Activated naive CD4-positive, alpha-beta T cell treated with anti-CD3 and anti-CD28 coated beads for 36 hours (primary cell): ENCODE measurements around the gene STX1B. TPM values are rescaled to one million over a fixed set of nuclear protein-coding genes. Genes with fewer than 3 reads are reported as not detected.

Source experiments
- CTCF ChIA-PET: fragments of 350-600 bp; sonication (Branson Sonifier 250); formaldehyde crosslinking; loops from one replicate; lab custom pipeline; 2021; ENCODE audit warnings: antibody characterized with exemption; lab: Charles Lee
- DNase-seq: peaks from one replicate; pipeline ENCODE4 v3.0.0-alpha.2; 2020
- H3K27ac Mint-ChIP-seq: one replicate; pipeline ENCODE4 v1.8.0; 2021; ENCODE audit warnings: mild to moderate bottlenecking, mixed read lengths
- H3K27me3 Mint-ChIP-seq: one replicate; pipeline ENCODE4 v1.8.0; 2021; ENCODE audit warnings: low read depth, mixed read lengths
- H3K36me3 Mint-ChIP-seq: one replicate; pipeline ENCODE4 v1.8.0; 2021; ENCODE audit warnings: low read depth, mixed read lengths
- H3K4me1 Mint-ChIP-seq: one replicate; pipeline ENCODE4 v1.8.0; 2021; ENCODE audit warnings: low read depth, mixed read lengths
- H3K4me3 Mint-ChIP-seq: one replicate; pipeline ENCODE4 v1.8.0; 2021; ENCODE audit warnings: mild to moderate bottlenecking, moderate library complexity, mixed read lengths
- H3K9me3 Mint-ChIP-seq: one replicate; pipeline ENCODE4 v1.8.0; 2021; ENCODE audit warnings: mixed read lengths
- intact Hi-C: fragments of 100-400 bp; cut with micrococcal nuclease; formaldehyde crosslinking; loops from one replicate; pipeline ENCODE4 v1.15.1; 2023
- total RNA-seq, 2 experiments: library from RNA; stranded (reverse); gene quantifications; one replicate each; pipeline ENCODE4 v1.2.3, GENCODE V29; 2021

Gene STX1B
- total RNA-seq, 2 experiments from 2014 or later, result 0.69 to 0.72 TPM

GRCh38 chr16:30964574-30965226 is 45.7 kb downstream of the STX1B start:
- no peak overlapping the region for H3K4me3 Mint-ChIP-seq
- H3K4me1 Mint-ChIP-seq, result peaks cover 17% of the 10 kb centered on the region
- CTCF ChIA-PET, result interaction anchor here (1.0 to 1.4 kb wide), 2 partner anchors 11 to 479 kb away, joined by 3 to 4 read pairs; no protein-coding TSS in a partner anchor
- peaks cover 59% of the 10 kb centered on the region for H3K36me3 Mint-ChIP-seq
- no peak overlapping the region for H3K27ac Mint-ChIP-seq
- no peaks in the 10 kb centered on the region for H3K9me3 Mint-ChIP-seq
- no peaks in the 10 kb centered on the region for H3K27me3 Mint-ChIP-seq
- DNase-seq, result no peak
- intact Hi-C loops, result no loop called here

- no peak for DNase-seq
- Mint-ChIP-seq H3K36me3 (peaks cover 61% of the 10 kb centered on the region), H3K9me3 (no peaks in the 10 kb centered on the region), H3K27ac (no peak overlapping the region), H3K4me1 (peaks cover 23% of the 10 kb centered on the region), H3K27me3 (no peaks in the 10 kb centered on the region), H3K4me3 (no peak overlapping the region)
- CTCF ChIA-PET, result interaction anchor here (1.0 to 1.4 kb wide), 2 partner anchors 10 to 480 kb away, joined by 3 to 4 read pairs; no protein-coding TSS in a partner anchor
- intact Hi-C loops, result no loop called here
These were observed 46.4 kb downstream of the STX1B start for GRCh38 chr16:30963925-30964511.

DNA sequence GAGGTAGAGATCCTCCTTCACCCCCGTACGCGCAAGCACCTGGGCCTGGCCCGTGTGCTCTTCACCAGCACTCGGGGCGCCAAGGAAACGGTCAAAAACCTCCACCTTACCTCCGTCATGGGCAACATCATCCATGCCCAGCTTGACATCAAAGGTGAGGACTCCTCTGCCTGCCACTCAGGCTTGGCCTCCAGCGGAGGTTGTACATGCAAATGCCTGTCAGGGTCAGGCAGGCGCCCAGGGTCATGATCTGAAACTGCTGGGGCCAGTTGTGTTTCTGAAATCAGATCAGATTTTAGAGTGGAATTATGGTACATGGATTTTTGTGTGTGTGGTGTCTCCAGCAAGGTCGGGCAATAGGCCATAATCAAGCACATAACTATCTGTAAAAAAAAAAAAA is 49.1 kb downstream of the STX1B start:
- Mint-ChIP-seq H3K4me1 (peaks cover 31% of the 10 kb centered on the region), H3K9me3 (no peaks in the 10 kb centered on the region), H3K27ac (no peak overlapping the region), H3K27me3 (no peaks in the 10 kb centered on the region), H3K36me3 (peaks cover 47% of the 10 kb centered on the region), H3K4me3 (no peak overlapping the region)
- intact Hi-C loops, result no loop called here
- CTCF ChIA-PET, result interaction anchor here (1.1 kb wide), 1 partner anchor 8 kb away, joined by 3 read pairs; no protein-coding TSS in a partner anchor
- DNase-seq, result no peak

DNA sequence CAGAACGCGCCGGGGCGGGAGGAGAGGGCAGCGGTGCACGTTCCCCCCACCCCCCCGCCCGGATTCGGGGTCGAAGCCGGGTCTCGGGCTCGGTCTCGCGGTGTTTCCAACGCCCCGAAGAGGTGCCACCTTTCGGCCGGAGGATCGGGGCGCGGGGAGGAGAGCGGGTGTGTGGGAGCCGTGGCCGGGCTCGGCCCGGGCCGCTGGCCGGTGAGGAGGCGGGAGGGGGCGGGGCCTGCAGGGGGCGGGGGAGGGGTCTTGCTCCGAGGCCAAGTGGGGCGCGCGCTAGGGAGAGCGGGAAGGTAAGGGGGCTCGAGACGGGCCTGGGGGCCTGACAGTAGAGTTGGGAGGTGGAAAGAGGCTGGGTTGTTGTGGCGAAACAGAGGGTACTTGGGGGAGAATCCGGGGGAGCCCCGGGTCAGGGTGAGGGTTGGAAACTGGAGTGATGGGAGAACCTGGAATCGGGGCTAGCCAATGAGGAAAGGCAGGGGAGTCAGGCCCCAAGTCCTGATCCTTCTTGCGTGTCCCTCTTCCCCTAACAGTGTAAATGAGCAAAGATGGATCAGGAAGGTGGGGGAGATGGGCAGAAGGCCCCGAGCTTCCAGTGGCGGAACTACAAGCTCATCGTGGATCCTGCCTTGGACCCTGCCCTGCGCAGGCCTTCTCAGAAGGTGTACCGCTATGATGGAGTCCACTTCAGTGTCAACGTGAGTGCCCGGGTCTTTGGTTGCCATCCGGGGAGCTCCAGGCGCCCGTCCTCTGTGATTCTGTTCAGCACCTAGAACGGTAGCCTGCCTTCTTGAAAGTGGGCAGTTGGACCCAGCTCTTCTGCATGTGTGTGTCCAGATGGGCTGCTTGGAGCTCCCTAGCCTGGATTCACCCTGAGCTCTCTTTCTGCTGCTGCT is 52.0 kb downstream of the STX1B start:
- Mint-ChIP-seq H3K27ac (peak overlapping the region; percentile 71), H3K9me3 (no peaks in the 10 kb centered on the region), H3K4me3 (peak overlapping the region; percentile 87), H3K27me3 (no peaks in the 10 kb centered on the region), H3K36me3 (peaks cover 30% of the 10 kb centered on the region), H3K4me1 (peaks cover 31% of the 10 kb centered on the region)
- intact Hi-C loops, result loop anchor here (10.0 kb wide), 1 partner anchor 756 kb away; a partner anchor contains a TSS
- no peak for DNase-seq
- CTCF ChIA-PET, result interaction anchor here (0.7 to 1.7 kb wide), 2 partner anchors 16 to 171 kb away, joined by 3 read pairs; no protein-coding TSS in a partner anchor

- Mint-ChIP-seq H3K27ac (peak within 1 kb of the TSS; percentile 99), H3K4me3 (peak within 1 kb of the TSS; percentile 93), H3K36me3 (peaks cover 24% of the 10 kb centered on the region), H3K27me3 (no peaks in the 10 kb centered on the region), H3K4me1 (peaks cover 27% of the 10 kb centered on the region), H3K9me3 (no peaks in the 10 kb centered on the region)
- CTCF ChIA-PET, result interaction anchor here (0.6 to 1.7 kb wide), 2 partner anchors 15 to 18 kb away, joined by 3 read pairs; no protein-coding TSS in a partner anchor
- peak; percentile 99 for DNase-seq
- intact Hi-C loops, result loop anchor here (1.0 to 10.0 kb wide), 9 partner anchors 35 to 919 kb away; partner anchors contain the start of genes ARMC5, FUS, STX4 and VKORC1
These were observed 52.8 kb downstream of the STX1B start, which contains the start of gene SETD1A for GRCh38 chr16:30957456-30958174. Gene SETD1A, plus strand, starts transcription at chr16:30957754. Its CDS starts 978 bp downstream, at chr16:30958732.

- Mint-ChIP-seq H3K27ac (peak overlapping the region; percentile 99), H3K4me1 (peaks cover 27% of the 10 kb centered on the region), H3K36me3 (peaks cover 20% of the 10 kb centered on the region), H3K4me3 (peak overlapping the region; percentile 93), H3K9me3 (no peaks in the 10 kb centered on the region), H3K27me3 (no peaks in the 10 kb centered on the region)
- intact Hi-C loops, result loop anchor here (1.0 to 10.0 kb wide), 9 partner anchors 35 to 920 kb away; partner anchors contain the start of genes ARMC5, FUS, STX4 and VKORC1
- CTCF ChIA-PET, result interaction anchor here (0.6 to 3.9 kb wide), 2 partner anchors 15 to 17 kb away, joined by 3 to 33 read pairs; no protein-coding TSS in a partner anchor
- DNase-seq, result peak; percentile 94
These were observed 53.6 kb downstream of the STX1B start for GRCh38 chr16:30956601-30957455.

GRCh38 chr16:30954993-30955392 is 55.4 kb downstream of the STX1B start:
- no peaks in the 10 kb centered on the region for H3K27me3 Mint-ChIP-seq
- DNase-seq, result no peak
- intact Hi-C loops, result loop anchor here (10.0 kb wide), 1 partner anchor 760 kb away; a partner anchor contains a TSS
- CTCF ChIA-PET, result interaction anchor here (0.6 to 3.9 kb wide), 10 partner anchors 10 to 366 kb away, joined by 3 to 33 read pairs (median 6); no protein-coding TSS in a partner anchor
- no peaks in the 10 kb centered on the region for H3K9me3 Mint-ChIP-seq
- H3K4me3 Mint-ChIP-seq, result no peak overlapping the region
- peaks cover 8% of the 10 kb centered on the region for H3K36me3 Mint-ChIP-seq
- H3K27ac Mint-ChIP-seq, result no peak overlapping the region
- H3K4me1 Mint-ChIP-seq, result peaks cover 27% of the 10 kb centered on the region

DNA sequence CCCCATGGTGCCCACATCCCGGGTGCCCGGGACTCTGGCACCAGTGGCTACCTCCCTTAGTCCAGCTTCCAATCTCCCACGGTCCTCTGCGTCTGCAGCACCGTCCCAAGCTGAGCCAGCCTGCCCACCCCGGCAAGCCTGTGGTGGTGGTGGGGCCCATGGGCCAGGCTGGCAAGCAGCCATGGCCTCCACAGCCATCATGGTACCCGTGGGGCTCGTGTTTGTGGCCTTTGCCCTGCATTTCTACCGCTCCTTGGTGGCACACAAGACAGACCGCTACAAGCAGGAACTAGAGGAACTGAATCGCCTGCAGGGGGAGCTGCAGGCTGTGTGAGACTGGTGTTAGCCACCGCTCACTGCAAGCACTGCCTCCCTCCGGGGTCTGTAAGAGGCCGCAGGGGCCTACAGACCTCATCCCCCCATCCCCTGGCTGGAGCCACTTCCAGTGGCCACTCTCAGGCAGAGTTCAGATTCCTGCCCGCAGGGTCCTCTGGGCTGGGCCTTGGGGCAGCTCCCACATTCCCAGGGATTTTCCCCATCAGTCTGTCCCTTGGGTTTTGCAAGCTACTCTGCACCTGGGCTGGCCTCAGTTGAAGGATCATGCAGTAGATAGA is 56.8 kb downstream of the STX1B start:
- Mint-ChIP-seq H3K27ac (no peak overlapping the region), H3K36me3 (no peaks in the 10 kb centered on the region), H3K4me1 (peaks cover 19% of the 10 kb centered on the region), H3K9me3 (no peaks in the 10 kb centered on the region), H3K4me3 (no peak overlapping the region), H3K27me3 (no peaks in the 10 kb centered on the region)
- DNase-seq, result peak; percentile 71
- CTCF ChIA-PET, result interaction anchor here (0.5 to 3.9 kb wide), 17 partner anchors 11 to 524 kb away, joined by 3 to 33 read pairs (median 4); partner anchors contain the start of genes DCTPP1 and VKORC1
- intact Hi-C loops, result loop anchor here (10.0 kb wide), 1 partner anchor 761 kb away; a partner anchor contains a TSS

- no peaks in the 10 kb centered on the region for H3K36me3 Mint-ChIP-seq
- no peak for DNase-seq
- H3K27ac Mint-ChIP-seq, result no peak overlapping the region
- CTCF ChIA-PET, result interaction anchor here (0.5 to 3.9 kb wide), 10 partner anchors 10 to 491 kb away, joined by 3 to 33 read pairs (median 5); partner anchors contain the start of gene VKORC1
- no peaks in the 10 kb centered on the region for H3K27me3 Mint-ChIP-seq
- H3K9me3 Mint-ChIP-seq, result no peaks in the 10 kb centered on the region
- H3K4me1 Mint-ChIP-seq, result peaks cover 16% of the 10 kb centered on the region
- intact Hi-C loops, result loop anchor here (10.0 kb wide), 1 partner anchor 762 kb away; a partner anchor contains a TSS
- no peak overlapping the region for H3K4me3 Mint-ChIP-seq
These were observed 57.3 kb downstream of the STX1B start for GRCh38 chr16:30953111-30953510.

DNA sequence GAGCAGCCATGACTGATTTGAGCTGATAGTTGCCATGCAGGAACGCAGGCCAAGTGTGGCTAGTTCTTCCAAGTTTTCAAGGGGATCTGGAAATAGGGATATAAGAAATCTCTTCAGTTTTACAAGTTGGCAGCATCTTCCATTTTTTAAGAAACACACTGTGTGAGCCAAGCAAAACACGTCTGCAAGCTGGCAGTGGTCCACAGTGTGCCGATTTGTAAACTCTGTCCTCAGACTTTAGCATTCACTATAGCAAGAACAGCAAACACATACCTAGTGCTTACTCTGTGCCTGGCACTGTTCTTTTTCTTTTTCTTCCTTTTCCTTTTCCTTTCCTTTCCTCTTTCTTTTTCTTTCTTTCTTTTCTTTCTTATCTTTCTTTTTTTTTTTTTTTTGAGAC is 58.7 kb downstream of the STX1B start:
- no peaks in the 10 kb centered on the region for H3K9me3 Mint-ChIP-seq
- peaks cover 16% of the 10 kb centered on the region for H3K4me1 Mint-ChIP-seq
- no peak overlapping the region for H3K27ac Mint-ChIP-seq
- no peaks in the 10 kb centered on the region for H3K27me3 Mint-ChIP-seq
- CTCF ChIA-PET, result interaction anchor here (0.6 to 1.0 kb wide), 2 partner anchors 9 to 185 kb away, joined by 3 to 6 read pairs; no protein-coding TSS in a partner anchor
- H3K36me3 Mint-ChIP-seq, result no peaks in the 10 kb centered on the region
- intact Hi-C loops, result loop anchor here (10.0 kb wide), 1 partner anchor 763 kb away; a partner anchor contains a TSS
- no peak for DNase-seq
- H3K4me3 Mint-ChIP-seq, result no peak overlapping the region
